Tibial nerve (tissue), 4 donors: Measurements from ENCODE around the gene RAB15. TPM values are rescaled to one million over a fixed set of nuclear protein-coding genes. Genes with fewer than 3 reads are reported as not detected.
A peak's percentile ranks its signal among the peaks of the same experiment; 100 is the strongest.

Experiments used
- DNase-seq, 2 donors: peaks; one replicate each; pipeline ENCODE4 v3.0.0-alpha.2; 2019; ENCODE audit warnings: low spot score in 2 of 2
- H3K27ac ChIP-seq, 4 donors: fragments of 200-600 bp; sonication (generic) in 3 of 4; one replicate each; pipeline ENCODE4 v1.5.1; 2017 to 2019; ENCODE audit warnings: mild to moderate bottlenecking in 1 of 4
- H3K27me3 ChIP-seq, 2 donors: fragments of 200-600 bp; sonication (generic) in 1 of 2; one replicate each; pipeline versions ENCODE4 v1.5.1 to v1.6.0; 2017 to 2019
- H3K36me3 ChIP-seq, 3 donors: fragments of 200-600 bp; sonication (generic); one replicate each; pipeline ENCODE4 v1.5.1; 2018 to 2019
- H3K4me1 ChIP-seq, 4 donors: fragments of 200-600 bp; sonication (generic) in 3 of 4; one replicate each; pipeline ENCODE4 v1.5.1; 2017 to 2019
- H3K4me3 ChIP-seq, 4 donors: fragments of 200-600 bp; sonication (generic) in 3 of 4; one replicate each; pipeline ENCODE4 v1.5.1; 2017 to 2019; ENCODE audit warnings: mild to moderate bottlenecking in 1 of 4, moderate library complexity in 1 of 4
- H3K9me3 ChIP-seq, 4 donors: fragments of 200-600 bp; sonication (generic) in 3 of 4; one replicate each; pipeline ENCODE4 v1.5.1; 2017 to 2019
- CTCF ChIP-seq, 5 experiments: fragments of 200-600 bp in 3 of 5; fragments of 450-650 bp in 2 of 5; sonication (generic) in 3 of 5; IDR thresholded peaks; one replicate each; pipeline ENCODE4 v1.5.1; 2016 to 2019; ENCODE audit warnings: antibody characterized with exemption in 5 of 5, mild to moderate bottlenecking in 3 of 5, moderate library complexity in 2 of 5
- EP300 ChIP-seq, 2 donors: sonication (generic); formaldehyde crosslinking; IDR thresholded peaks; one replicate each; pipeline ENCODE4 v1.6.1; 2017; ENCODE audit warnings: antibody characterized with exemption in 2 of 2, mild to moderate bottlenecking in 1 of 2
- POLR2A ChIP-seq, 2 donors: fragments of 450-650 bp; IDR thresholded peaks; one replicate each; pipeline ENCODE4 v1.6.1; 2017; ENCODE audit warnings: antibody characterized with exemption in 2 of 2, mild to moderate bottlenecking in 2 of 2, moderate library complexity in 2 of 2
- WGBS, 2 donors: methylation state at CpG; one replicate each; pipeline ENCODE4 v1.1.5; 2018; 5-methylcytosine and 5-hydroxymethylcytosine counted together
- total RNA-seq, 4 donors: library from RNA; depleted of rRNA; stranded (reverse); fragments of >200 nt; gene quantifications; one replicate each; pipeline ENCODE4 v1.1.0, GENCODE V29; 2016

The RAB15 gene
- total RNA-seq, 4 donors from 2014 or later: 0.22 to 2.4 (median 0.42) TPM; not detected in 1

DNA sequence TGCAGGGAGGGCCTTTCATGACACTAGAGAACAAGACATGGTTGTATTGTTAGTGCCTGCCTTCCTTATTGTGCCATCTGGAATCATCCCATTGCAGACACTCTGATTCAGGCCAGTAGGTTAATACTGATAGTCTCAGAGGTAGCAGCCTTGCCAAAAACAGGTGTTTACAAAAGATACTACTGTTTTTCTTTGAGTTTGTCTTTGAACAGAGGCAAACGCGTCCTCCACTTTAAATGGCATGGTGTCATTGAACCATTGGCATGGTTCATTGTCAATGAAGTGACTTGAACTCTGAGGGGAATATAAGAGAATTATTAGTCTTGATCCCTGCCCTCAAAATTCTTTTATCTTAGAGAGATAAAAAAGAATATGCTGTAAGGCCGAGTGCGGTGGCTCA lies 18.8 kb upstream of the RAB15 start:
- no peaks in the 10 kb centered on the region for H3K9me3 ChIP-seq
- no peak for DNase-seq
- no peaks in the 10 kb centered on the region for H3K27me3 ChIP-seq
- TF ChIP-seq CTCF (IDR thresholded peaks at IDR 0.05) (no peak), EP300 (IDR thresholded peaks at IDR 0.05) (no peak), POLR2A (IDR thresholded peaks at IDR 0.05) (no peak)
- no peak overlapping the region for H3K27ac ChIP-seq
- H3K4me3 ChIP-seq: no peak overlapping the region
- 91 to 93% methylated on average over 4 of the region's 4 CpGs for WGBS, 2 donors
- no peaks in the 10 kb centered on the region for H3K36me3 ChIP-seq
- H3K4me1 ChIP-seq: peaks cover 0 to 30% (median 9%) of the 10 kb centered on the region in 4 donors

DNA sequence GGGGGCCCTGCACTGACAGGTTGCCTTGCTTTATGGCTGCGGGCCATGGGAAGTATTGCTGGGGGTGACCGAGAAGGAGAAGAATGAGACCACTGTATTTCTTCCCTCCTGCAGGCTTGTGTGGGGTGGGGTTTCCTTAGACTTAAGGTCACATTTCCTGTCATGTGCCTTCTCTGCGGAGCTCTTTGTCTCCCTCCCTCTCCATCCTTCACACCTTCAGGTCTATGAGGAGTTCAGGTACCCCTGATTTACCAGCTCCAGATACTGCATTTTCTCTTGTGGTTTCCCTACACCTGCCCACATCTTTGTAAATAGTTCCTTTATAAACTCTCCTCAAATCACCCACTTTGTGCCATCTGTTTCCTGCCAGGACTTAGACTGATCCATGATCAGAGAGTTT lies 18.2 kb upstream of the RAB15 start:
- Histone ChIP-seq H3K4me3 (no peak overlapping the region), H3K27ac (no peak overlapping the region), H3K27me3 (no peaks in the 10 kb centered on the region), H3K36me3 (no peaks in the 10 kb centered on the region), H3K9me3 (no peaks in the 10 kb centered on the region), H3K4me1 (peaks cover 0 to 30% (median 9%) of the 10 kb centered on the region in 4 donors)
- WGBS, 2 donors: 28 to 48% methylated on average over 3 of the region's 3 CpGs
- no peak for DNase-seq
- TF ChIP-seq CTCF (IDR thresholded peaks at IDR 0.05): no peak
- TF ChIP-seq POLR2A (IDR thresholded peaks at IDR 0.05): no peak
- no peak for TF ChIP-seq EP300 (IDR thresholded peaks at IDR 0.05)

DNA sequence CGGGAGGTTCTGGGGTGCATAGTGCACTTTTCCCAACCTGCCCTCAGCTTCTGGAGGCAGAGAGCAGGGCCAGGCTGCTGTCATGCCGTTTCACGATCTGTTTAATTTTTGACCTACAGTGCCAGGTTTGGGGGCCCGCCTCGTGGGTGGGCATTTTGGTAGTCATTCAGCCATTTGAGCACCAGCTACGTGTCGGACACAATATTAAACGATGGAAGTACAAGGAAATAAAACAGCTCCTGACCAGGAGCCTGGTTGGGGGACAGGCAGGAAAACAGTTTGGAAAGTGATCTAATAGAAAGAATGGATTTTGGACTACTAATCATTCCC lies 15.3 kb upstream of the RAB15 start:
- peak overlapping the region; percentile 69 to 91 (median 88) for H3K27ac ChIP-seq
- no peaks in the 10 kb centered on the region for H3K9me3 ChIP-seq
- H3K27me3 ChIP-seq: no peaks in the 10 kb centered on the region
- no peaks in the 10 kb centered on the region for H3K36me3 ChIP-seq
- H3K4me1 ChIP-seq: peaks cover 0 to 31% (median 7%) of the 10 kb centered on the region in 4 donors
- WGBS, 2 donors: 0 to 3% methylated on average over 8 of the region's 8 CpGs
- peak overlapping the region; percentile 66 to 88 (median 73) for H3K4me3 ChIP-seq
- no peak for TF ChIP-seq CTCF (IDR thresholded peaks at IDR 0.05)
- no peak for TF ChIP-seq POLR2A (IDR thresholded peaks at IDR 0.05)
- no peak for TF ChIP-seq EP300 (IDR thresholded peaks at IDR 0.05)
- no peak for DNase-seq

DNA sequence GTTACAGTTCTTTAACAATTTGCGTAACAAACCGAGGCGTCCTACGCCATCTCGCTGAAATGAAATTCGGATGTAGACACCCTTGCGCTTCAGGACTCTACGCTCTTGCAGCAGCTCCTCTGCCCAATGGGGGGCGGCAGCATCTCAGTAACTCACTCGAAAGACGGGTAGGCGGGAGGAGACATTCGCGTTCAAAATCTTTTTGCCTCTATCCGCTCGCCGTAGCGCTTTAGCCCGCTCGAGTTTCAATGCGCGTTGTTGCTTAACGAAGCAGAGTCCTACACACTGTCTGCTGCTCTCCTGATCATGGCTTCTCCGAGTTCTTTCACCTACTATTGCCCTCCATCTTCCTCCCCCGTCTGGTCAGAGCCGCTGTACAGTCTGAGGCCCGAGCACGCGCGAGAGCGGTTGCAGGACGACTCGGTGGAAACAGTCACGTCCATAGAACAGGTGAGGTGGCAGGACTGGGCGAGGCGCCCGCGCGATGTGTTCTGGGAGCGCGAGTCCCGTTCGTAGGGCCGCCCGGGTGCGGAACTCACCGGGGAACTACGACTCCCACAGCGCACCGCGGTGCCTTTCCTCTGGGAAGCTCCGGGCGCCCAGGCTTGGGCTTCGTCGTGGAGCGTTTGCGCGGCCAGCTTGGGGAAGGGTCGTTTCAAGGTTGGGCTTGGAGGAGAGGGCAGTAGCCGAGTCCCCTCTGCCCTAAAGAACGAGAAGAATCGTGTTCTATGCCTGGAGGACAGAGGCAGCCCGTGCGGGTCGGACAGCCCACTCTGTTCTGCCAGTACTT lies 14.7 kb upstream of the RAB15 start, which contains the start of gene FNTB:
TSS of gene FNTB (plus strand) at position 248 of the 790 bp plus-strand sequence. CDS start at position 307, 59 bp downstream.
- H3K36me3 ChIP-seq: no peaks in the 10 kb centered on the region
- WGBS, 2 donors: 0% methylated on average over 44 to 57 of the region's 65 CpGs
- peak within 1 kb of the TSS; percentile 66 to 88 (median 73) for H3K4me3 ChIP-seq
- peak; percentile 44 to 96 for TF ChIP-seq EP300 (IDR thresholded peaks at IDR 0.05)
- TF ChIP-seq POLR2A (IDR thresholded peaks at IDR 0.05): peak in 1 of 2 donors; percentile 11
- peak; percentile 75 to 89 (median 82) for TF ChIP-seq CTCF (IDR thresholded peaks at IDR 0.05)
- peak within 1 kb of the TSS; percentile 69 to 91 (median 88) for H3K27ac ChIP-seq
- peaks cover 0 to 31% (median 7%) of the 10 kb centered on the region in 4 donors for H3K4me1 ChIP-seq
- H3K27me3 ChIP-seq: no peaks in the 10 kb centered on the region
- no peaks in the 10 kb centered on the region for H3K9me3 ChIP-seq
- peak; percentile 85 to 92 for DNase-seq
